Stimulated activated CD8-positive, alpha-beta memory T cell treated with anti-CD3 and anti-CD28 coated beads, Interleukin-15, amount 100 ng/mL, for 24 hours (primary cell): ENCODE results near the gene VPS51.

Source experiments
- DNase-seq: peaks from one replicate; pipeline ENCODE4 v3.0.0-alpha.2; 2020; ENCODE audit warnings: low read depth

VPS51 gene

DNA sequence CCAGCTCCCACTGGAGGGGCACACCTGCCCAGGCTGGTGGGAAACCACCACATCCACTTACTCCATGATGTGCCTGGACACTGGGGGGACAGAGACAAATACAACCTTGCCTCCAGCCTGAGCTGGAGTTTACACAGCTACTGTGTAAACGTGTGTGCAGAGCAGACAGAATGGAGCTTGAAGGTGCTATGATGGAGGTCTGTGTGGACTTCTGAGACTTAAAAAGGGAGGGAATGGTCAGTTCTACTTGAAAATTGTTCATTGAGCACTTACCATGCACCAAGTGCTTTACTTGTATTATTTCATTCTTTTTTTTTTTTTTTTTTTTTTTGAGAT lies 23.4 kb upstream of the VPS51 start:
- DNase-seq, result no peak

GRCh38 chr11:65077451-65077850 lies 18.6 kb upstream of the VPS51 start:
- DNase-seq, result no peak

GRCh38 chr11:65078151-65078550 lies 17.9 kb upstream of the VPS51 start:
- peak; percentile 23 for DNase-seq

DNA sequence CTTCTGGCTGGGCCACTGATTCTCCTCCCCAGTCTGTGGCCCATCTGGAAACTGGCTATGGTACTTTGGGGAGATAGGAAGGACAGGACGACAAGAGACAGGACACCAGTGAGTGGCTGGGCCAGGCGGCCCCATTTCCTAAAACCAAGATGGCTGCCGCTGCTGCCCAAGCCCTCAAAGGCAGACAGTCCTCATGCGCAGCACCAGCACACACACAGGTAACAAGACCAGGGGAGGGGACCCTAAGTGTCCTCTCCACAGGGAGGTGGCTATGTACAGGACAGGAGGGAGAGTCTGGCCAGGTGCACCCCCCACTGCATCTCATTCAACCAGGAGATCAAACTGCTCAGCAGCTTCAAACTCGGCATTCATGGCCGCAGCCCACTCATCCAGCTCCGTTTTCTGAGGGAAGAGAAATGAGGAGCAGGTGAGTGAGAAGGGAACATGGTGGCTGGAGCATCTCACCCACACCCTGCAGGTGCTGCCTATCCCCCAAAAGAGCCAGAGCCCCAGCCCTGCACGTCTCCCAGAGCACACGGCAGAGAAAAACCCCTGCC lies 17.1 kb upstream of the VPS51 start:
- no peak for DNase-seq

DNA sequence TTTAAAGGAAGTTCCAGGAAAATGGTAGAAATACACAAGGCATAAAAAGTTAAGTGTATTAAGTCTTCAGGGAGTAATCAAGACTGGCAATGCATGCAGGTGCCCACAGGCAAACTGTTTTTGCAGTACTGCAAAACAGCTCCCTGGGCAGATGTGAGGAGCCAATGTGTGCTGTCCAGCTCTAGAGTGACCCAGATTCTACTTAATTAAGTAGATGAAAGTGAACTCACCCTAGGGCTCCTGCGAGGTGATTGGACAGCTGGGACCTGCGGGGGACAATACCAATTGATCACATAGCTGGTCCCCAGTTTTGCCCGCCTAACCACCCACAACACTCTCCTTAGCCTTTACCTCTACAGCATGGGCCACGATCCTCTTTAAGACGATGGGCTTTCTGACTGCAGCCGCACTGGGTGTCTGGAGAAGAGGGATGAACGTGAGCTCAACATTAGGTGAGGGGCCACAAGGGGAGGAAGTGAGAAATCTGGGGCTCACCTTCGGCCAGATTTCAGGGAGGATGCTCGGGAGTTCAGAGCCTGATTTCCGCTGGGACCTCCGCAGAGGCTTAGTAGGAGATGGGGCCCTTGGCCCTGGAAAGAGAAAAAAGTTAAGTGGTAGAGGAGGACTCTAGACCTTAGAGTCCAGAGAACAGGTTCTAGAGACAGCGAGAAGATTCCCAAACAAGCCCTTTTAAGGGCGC lies 12.7 kb upstream of the VPS51 start:
- DNase-seq, result no peak

DNA sequence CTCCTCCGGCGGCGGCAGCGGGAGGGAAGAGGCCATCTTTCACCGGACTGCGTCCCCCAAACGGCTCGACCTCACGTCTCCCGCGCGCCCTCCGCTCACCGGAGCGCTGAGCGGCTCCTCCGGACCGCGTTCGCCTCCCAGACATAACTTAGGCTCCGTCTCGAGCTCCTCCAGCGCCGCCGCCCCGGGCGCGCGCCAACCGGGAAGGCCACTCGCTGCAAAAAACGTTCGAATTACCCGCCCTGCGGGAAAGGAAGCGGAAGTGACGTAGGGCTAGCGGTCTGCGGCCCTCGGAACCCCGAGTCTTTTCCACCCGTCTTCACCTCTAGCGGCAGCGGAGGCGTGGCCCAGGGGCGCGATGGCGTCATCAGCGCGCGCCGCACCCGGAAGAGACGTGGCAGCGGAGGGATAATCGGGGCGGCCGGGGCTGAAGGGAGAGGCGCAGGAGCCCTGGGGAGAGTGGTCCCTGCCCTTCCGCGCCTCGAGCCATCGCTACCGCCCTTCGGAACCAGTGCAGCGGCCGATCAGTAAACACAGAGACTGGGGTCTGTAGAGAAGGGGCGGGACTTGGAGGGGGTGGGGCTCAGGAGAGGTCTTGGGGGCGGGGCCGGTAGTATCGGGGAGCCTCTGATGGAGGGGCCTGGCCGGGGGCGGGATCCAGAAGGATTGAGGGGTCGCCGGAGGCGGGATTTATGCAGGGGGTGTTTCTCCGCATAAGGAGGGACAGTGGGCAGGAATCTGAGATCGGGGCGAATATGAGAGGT lies 12.0 kb upstream of the VPS51 start, which contains the start of the genes CDCA5 and ZFPL1:
CDCA5 (minus strand) TSS at position 207 of the 764 bp plus-strand sequence; CDS start at position 145, 62 bp downstream.
ZFPL1 (plus strand) TSS at position 389 of the 764 bp plus-strand sequence. CDS start 477 bp downstream, outside the sequence.
- DNase-seq, result peak; percentile 97

DNA sequence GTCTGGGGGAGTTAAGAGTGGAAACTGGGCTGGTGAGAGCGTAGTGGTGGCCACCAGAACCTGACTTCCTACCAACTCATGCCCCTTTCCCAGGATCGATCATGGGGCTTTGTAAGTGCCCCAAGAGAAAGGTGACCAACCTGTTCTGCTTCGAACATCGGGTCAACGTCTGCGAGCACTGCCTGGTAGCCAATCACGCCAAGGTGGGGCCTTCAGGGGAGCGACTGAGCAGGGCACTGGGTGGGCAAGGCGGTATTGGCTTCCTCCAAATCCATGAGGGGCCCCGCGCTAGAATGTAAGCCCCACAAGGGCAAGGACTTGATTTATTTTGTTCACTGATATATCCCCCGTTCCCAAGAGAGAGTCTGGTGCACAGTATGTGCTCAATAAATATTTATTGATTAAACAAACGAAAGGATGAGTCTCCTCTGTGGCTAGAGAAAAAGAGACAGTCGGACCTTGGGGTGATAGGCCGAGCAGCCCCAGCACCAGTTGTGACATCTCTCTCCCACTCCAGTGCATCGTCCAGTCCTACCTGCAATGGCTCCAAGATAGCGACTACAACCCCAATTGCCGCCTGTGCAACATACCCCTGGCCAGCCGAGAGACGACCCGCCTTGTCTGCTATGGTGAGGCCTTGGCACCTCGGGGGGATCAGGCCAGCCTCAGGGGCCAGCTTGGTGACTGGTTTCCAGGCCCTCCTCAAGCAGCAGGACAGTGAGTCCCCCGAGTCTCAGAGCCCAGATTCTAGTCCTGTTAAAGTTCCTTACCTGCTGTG lies 11.2 kb upstream of the VPS51 start:
- no peak for DNase-seq

GRCh38 chr11:65085446-65085845 lies 10.6 kb upstream of the VPS51 start:
- no peak for DNase-seq

DNA sequence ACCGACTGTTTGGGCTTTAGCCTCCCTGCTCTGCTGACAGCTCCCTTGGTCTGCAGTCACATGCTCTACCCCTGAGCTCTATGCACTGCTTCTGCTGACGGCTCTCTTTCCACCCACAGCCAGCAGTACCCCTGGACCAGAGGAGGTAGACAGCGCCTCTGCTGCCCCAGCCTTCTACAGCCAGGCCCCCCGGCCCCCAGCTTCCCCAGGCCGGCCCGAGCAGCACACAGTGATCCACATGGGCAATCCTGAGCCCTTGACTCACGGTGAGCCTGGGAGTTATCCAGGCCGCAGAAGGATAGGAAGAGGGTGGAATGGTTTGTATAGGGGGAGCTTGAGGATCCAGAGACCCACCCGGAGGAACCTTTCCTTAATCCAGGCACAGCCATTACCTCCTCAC lies 9.2 kb upstream of the VPS51 start:
- DNase-seq, result no peak

DNA sequence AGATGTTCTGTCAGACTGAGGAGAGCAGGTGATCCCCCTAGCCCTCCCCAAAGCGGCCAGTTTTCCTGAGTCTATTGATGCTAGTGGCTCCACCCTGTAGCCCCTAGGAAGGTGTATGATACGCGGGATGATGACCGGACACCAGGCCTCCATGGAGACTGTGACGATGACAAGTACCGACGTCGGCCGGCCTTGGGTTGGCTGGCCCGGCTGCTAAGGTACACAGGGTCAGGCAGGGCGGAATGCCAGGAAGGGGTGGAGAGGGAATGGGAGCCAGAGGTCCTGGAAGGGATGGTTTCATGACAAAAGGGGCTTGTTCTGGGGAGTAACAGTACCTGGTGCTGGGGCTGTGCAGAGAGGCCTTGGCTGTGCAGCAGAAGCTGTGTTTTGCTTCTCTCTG lies 8.8 kb upstream of the VPS51 start:
- DNase-seq, result no peak

GRCh38 chr11:65087827-65088226 lies 8.2 kb upstream of the VPS51 start:
- DNase-seq, result no peak

DNA sequence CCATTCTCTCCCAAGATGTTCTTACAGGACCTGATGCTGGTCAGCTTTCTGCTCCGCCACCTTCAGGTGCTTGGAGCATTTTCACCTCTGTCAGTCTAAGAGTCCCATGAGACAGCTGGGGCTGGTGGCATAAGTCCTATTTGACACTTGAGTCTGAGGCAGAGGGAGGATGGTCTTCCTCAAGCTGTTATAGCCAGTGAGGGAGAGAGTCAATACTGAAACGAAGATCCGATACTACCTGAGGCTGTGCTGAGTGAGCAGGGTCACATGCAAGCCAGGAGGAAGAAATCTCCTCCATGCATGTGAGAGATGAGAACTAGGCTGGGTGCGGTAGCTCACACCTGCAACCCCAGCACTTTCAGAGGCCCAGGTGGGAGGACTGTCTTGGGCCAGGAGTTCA lies 6.4 kb upstream of the VPS51 start:
- DNase-seq, result no peak

GRCh38 chr11:65090628-65091027 lies 5.4 kb upstream of the VPS51 start:
- DNase-seq, result no peak

DNA sequence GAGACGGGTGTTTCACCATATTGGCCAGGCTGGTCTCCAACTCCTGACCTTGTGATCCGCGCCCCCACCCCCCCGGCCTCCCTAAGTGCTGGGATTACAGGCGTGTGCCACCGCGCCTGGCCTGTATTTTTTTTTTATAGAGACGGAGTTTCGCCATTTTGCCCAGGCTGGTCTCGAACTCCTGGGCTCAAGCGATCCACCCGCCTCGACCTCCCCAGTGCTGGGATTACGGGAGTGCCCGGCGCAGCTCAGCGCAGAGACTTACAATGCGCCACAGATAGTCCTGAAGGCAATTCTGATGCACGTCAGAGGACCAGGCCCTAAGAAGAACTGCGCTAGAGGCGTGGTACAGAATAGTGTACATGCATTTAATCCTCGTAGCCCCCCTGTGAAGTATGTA lies 587 bp upstream of the VPS51 start:
- no peak for DNase-seq

DNA sequence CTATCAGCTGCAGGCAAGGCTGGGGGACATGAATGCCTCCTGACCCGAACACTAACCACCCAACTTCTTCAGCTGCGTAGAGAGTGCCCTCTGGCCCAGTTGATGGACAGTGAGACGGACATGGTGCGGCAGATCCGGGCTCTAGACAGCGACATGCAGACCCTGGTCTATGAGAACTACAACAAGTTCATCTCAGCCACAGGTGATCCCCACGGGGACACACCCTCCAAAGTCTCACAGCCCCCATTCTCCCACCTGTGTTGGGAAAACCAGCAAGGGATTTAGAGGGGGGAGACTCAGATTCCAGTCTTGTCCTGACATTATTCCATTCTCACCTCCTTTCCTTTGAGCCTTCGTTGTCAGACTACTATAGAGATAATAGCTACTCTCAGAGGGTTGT lies 912 bp downstream of the VPS51 start:
- DNase-seq, result no peak

- DNase-seq, result no peak
Observed at GRCh38 chr11:65100674-65101350, 4.8 kb downstream of the VPS51 start.

DNA sequence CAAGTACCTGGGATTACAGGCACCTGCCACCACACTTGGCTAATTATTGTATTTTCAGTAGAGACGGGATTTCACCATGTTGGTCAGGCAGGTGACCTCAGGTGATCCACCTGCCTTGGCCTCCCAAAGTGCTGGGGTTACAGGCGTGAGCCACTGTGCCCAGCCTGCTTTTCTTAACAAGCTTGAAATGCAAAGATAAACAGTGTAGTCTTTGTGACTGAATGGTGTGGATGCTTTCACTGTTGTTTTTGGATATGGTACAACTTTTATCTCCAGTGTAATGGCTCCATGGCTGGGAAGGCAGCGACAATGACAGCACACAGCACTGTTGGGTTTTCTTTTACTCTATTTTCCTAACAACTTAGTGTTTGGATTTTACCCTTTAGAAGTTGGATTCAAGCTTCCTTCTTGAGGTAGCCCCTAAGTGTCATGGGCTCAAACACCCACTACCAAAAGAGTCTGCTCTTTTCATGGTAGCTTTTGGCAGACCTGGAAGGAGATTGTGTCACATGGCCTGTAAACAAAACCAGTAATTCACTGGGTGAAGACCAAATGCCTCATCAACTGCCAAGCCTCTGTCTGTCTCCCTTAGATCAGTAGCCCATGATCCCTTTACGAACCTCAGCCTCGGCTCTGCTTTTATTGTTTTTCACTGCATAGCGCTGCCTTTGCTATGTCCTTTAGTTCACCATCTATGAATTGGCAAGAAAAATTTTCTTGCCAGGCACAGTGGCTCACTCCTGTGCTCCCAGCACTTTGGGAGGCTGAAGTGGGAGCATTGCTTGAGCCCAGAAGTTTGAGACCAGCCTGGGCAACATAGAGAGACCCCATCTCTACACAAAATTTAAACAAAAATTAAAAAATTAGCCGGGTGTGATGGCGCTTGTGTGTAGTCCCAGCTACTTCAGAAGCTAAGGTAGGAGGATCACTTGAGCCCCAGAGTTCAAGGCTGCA lies 6.4 kb downstream of the VPS51 start:
- DNase-seq, result no peak

- no peak for DNase-seq
Observed at GRCh38 chr11:65103476-65103875, 7.5 kb downstream of the VPS51 start.

DNA sequence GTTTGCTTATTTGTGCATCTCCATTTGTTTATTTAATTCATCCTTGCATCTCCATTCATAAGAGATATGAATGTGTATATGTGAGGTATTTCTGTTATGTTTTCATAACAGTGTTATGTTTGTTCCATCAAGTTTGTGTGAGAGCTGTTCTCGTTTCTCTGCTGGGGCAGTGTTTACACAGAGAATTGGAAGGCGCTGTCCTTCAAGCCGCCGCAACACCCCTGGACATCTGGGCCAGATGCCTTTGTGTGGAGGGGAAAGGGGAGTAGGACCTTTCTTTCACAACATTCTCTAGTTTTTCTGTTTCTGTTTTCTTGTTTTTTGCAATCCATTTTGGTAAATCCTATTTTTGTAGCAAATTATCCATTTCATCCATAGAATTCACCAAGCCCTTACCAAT lies 8.6 kb downstream of the VPS51 start:
- no peak for DNase-seq

DNA sequence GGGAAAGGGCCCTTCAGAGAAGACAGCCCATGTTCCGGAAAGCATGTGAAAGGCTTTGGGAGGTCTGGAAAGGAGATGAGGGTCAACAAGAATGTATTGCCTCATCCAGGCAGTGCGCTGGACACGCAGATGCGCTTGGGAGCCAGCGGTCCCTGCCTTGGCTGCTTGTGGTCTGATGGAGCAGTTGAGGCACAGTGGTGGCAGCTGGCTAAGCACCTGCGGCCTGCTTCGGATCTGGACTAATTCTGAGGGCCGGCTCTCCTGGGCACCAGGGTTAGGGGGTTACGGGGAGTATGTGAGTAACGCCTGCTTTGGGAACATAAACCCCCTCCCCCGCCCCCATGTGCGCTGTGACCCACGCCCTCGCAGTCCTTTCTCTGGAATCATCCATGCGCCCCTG lies 11.1 kb downstream of the VPS51 start:
- no peak for DNase-seq
